K562 (cell line): ENCODE measurements around the gene CWC22. TPM values are rescaled to one million over a fixed set of nuclear protein-coding genes. Genes with fewer than 3 reads are reported as not detected.

ENCODE experiments used
- ATAC-seq: fragments of 200-7000 bp; cut with Tn5 transposase; 3 replicates; pipeline ENCODE4 v1.9.1; 2020; ENCODE audit warnings: moderate library complexity
- BruUV-seq: library from RNA; stranded (reverse); fragments of 400-500 nt; replicated peaks from 2 replicates; lab custom pipeline; 2021; lab: Mats Ljungman, UMichigan
- CTCF ChIA-PET: fragments of 300-600 bp; formaldehyde crosslinking; extraction: SDS; loops from one replicate; lab custom pipeline; 2021; ENCODE audit warnings: low intra/inter-chr PET ratio; lab: Yijun Ruan, JAX
- POLR2A ChIA-PET: fragments of 300-600, 350-650 bp; sonication (Branson Sonifier 250); formaldehyde crosslinking; extraction: SDS; loops from one replicate; lab custom pipeline; 2021; ENCODE audit warnings: antibody characterized with exemption, inconsistent platforms; lab: Yijun Ruan, JAX
- DNase-seq, 4 experiments: peaks; one replicate each; pipeline versions ENCODE4 v3.0.0 to v3.0.0-alpha.2; 2011 to 2018; ENCODE audit warnings: low spot score in 3 of 4, mixed read lengths in 3 of 4; ENCODE audit errors: extremely low read depth in 1 of 4
- FAIRE-seq: peaks from 2 replicates; lab custom pipeline; 2011; peaks lifted over from hg19 to GRCh38; lab: Jason Lieb, UNC
- H2AFZ ChIP-seq: 2 replicates; pipeline ENCODE4 v1.6.0; 2011; ENCODE audit warnings: low read depth, low read length, control low read depth, inconsistent platforms
- H3K27ac ChIP-seq: fragments of 200-600 bp; 3 replicates; pipeline ENCODE4 v1.8.0; 2011; ENCODE audit warnings: low read depth, mild to moderate bottlenecking, control low read depth, inconsistent platforms, low read length, moderate library complexity, mixed read lengths; ENCODE audit errors: extremely low read depth
- H3K27me3 ChIP-seq, 2 experiments: fragments of 300-600 bp in 1 of 2; 2 replicates in 1 of 2; 3 replicates in 1 of 2; pipeline versions ENCODE4 v1.6.0 to v1.8.0; 2011; ENCODE audit warnings: inconsistent platforms in 2 of 2, low read length in 2 of 2, mild to moderate bottlenecking in 1 of 2, mixed read lengths in 1 of 2, moderate library complexity in 1 of 2; ENCODE audit not compliant: control insufficient read depth in 2 of 2, insufficient read depth in 2 of 2
- H3K36me3 ChIP-seq: fragments of 300-600 bp; 3 replicates; pipeline ENCODE4 v1.8.0; 2011; ENCODE audit warnings: mild to moderate bottlenecking, low read length, inconsistent platforms; ENCODE audit not compliant: control insufficient read depth, insufficient read depth
- H3K4me1 ChIP-seq, 2 experiments: fragments of 200-600 bp in 1 of 2; replicated peaks in 1 of 2; 2 replicates in 1 of 2; 3 replicates in 1 of 2; pipeline versions ENCODE4 v1.5.1 to v1.8.0; 2011; ENCODE audit warnings: inconsistent platforms in 2 of 2, low read length in 2 of 2, mild to moderate bottlenecking in 1 of 2, mixed read lengths in 1 of 2, moderate library complexity in 1 of 2; ENCODE audit not compliant: control insufficient read depth in 2 of 2, insufficient read depth in 2 of 2
- H3K4me2 ChIP-seq: 2 replicates; pipeline ENCODE4 v1.6.1; 2011; ENCODE audit warnings: low read length, control low read depth, inconsistent platforms, mixed read lengths; ENCODE audit not compliant: insufficient read depth
- H3K4me3 ChIP-seq: fragments of 200-600 bp; sonication (generic), shearing (Covaris generic); 2 replicates; pipeline ENCODE4 v1.5.1; 2016; ENCODE audit warnings: control low read depth, inconsistent platforms
- H3K79me2 ChIP-seq: fragments of 200-600 bp; 3 replicates; pipeline ENCODE4 v1.8.0; 2011; ENCODE audit warnings: low read length, inconsistent platforms; ENCODE audit not compliant: control insufficient read depth, insufficient read depth
- H3K9ac ChIP-seq, 2 experiments: 2 replicates each; pipeline versions ENCODE4 v1.6.0 to v1.6.1; 2011; ENCODE audit warnings: low read depth in 2 of 2, low read length in 2 of 2, control low read depth in 1 of 2, inconsistent platforms in 1 of 2, mild to moderate bottlenecking in 1 of 2, mixed read lengths in 1 of 2; ENCODE audit not compliant: insufficient read depth in 1 of 2
- H3K9me1 ChIP-seq: one replicate; pipeline ENCODE4 v1.6.0; 2011; ENCODE audit warnings: inconsistent platforms, mild to moderate bottlenecking, low read length, moderate library complexity; ENCODE audit not compliant: control insufficient read depth, insufficient read depth
- H3K9me3 ChIP-seq: replicated peaks from 2 replicates; pipeline ENCODE4 v1.5.1; 2011; ENCODE audit warnings: low read depth, low read length, inconsistent platforms; ENCODE audit not compliant: control insufficient read depth, insufficient read depth
- H4K20me1 ChIP-seq: replicated peaks from 2 replicates; pipeline ENCODE4 v1.6.1; 2011; ENCODE audit warnings: low read length, inconsistent platforms, mixed read lengths; ENCODE audit not compliant: control insufficient read depth, insufficient read depth
- EZH2 ChIP-seq: IDR thresholded peaks from 2 replicates; pipeline ENCODE4 v1.6.1; 2012; ENCODE audit warnings: low read depth, mild to moderate bottlenecking, inconsistent platforms, low read length, borderline replicate concordance
- ZNF232 ChIP-seq: sonication (generic); formaldehyde crosslinking; IDR thresholded peaks from 2 replicates; pipeline ENCODE4 v1.8.0; 2022; ENCODE audit warnings: mild to moderate bottlenecking, missing genetic modification reagents
- ZNF584 ChIP-seq: fragments of 200-800 bp; sonication (Bioruptor generic); IDR thresholded peaks from 2 replicates; pipeline ENCODE4 v1.6.1; 2016; ENCODE audit warnings: low read depth, mild to moderate bottlenecking, missing genetic modification characterization, missing compliant biosample characterization
- ZNF766 ChIP-seq: fragments of 200-800 bp; sonication (Bioruptor generic); conservative IDR thresholded peaks from 2 replicates; pipeline ENCODE4 v1.6.1; 2016; ENCODE audit warnings: missing genetic modification characterization, missing compliant biosample characterization
- WGBS: fragments of 100-300 bp; shearing (Covaris generic); methylation state at CpG from one replicate; pipeline ENCODE4 v1.1.6; 2016; ENCODE audit warnings: low coverage, mixed read lengths; ENCODE audit not compliant: insufficient coverage; ENCODE audit errors: missing lambda C conversion rate; 5-methylcytosine and 5-hydroxymethylcytosine counted together
- in situ Hi-C: fragments of 300-500 bp; cut with MboI; formaldehyde crosslinking; loops from 4 replicates; pipeline ENCODE4 v1.15.0; 2018; ENCODE audit warnings: inconsistent platforms, mixed read lengths
- intact Hi-C: fragments of 100-400 bp; cut with micrococcal nuclease; formaldehyde crosslinking; loops from 2 replicates; pipeline ENCODE4 v1.14.2; 2022
- polyA plus RNA-seq, 8 experiments: library from polyadenylated mRNA; depleted of rRNA in 4 of 8; stranded (reverse) in 5 of 8; unstranded in 3 of 8; fragments of >200 nt; fragmentation: Nextera tagmentation in 2 of 8; fragmentation: Illumina TruSeq in 1 of 8; extraction: Ambion mirVana in 2 of 8; extraction: Trizol in 1 of 8; gene quantifications; 2 replicates each; pipeline versions ENCODE4 v1.2.1 to v1.2.3, GENCODE V29; 2011 to 2014; ENCODE audit warnings: inconsistent platforms in 1 of 8, missing spikeins in 1 of 8
- total RNA-seq, 7 experiments: library from RNA; depleted of rRNA in 6 of 7; stranded (reverse); fragments of >200 nt in 6 of 7; fragmentation: Illumina TruSeq in 2 of 7; extraction: Trizol in 2 of 7; gene quantifications; 2 replicates each; pipeline versions ENCODE4 v1.2.1 to v1.2.3, GENCODE V29; 2011 to 2021; ENCODE audit warnings: low replicate concordance in 1 of 7
- TF ChIP-seq, protein P1 (sequence below): fragments of 200-800 bp; sonication (Bioruptor generic); IDR thresholded peaks from 2 replicates; pipeline ENCODE4 v1.6.1; 2017; ENCODE audit warnings: missing genetic modification characterization, missing compliant biosample characterization
- TF ChIP-seq, protein P2 (sequence below): sonication (generic); formaldehyde crosslinking; IDR thresholded peaks from 2 replicates; pipeline ENCODE4 v1.8.1; 2023; ENCODE audit warnings: mild to moderate bottlenecking, missing genetic modification reagents
- TF ChIP-seq, protein P3 (sequence below): fragments of 450-650 bp; IDR thresholded peaks from 2 replicates; pipeline ENCODE4 v1.6.1; 2016; ENCODE audit warnings: mild to moderate bottlenecking, moderate library complexity

Gene CWC22
- total and polyA plus RNA-seq, 9 of the 15 experiments (the other 6 are each of a cell fraction or from before 2014, with no cell fraction given) = 14.5 to 54.2 (median 36.7) TPM

DNA sequence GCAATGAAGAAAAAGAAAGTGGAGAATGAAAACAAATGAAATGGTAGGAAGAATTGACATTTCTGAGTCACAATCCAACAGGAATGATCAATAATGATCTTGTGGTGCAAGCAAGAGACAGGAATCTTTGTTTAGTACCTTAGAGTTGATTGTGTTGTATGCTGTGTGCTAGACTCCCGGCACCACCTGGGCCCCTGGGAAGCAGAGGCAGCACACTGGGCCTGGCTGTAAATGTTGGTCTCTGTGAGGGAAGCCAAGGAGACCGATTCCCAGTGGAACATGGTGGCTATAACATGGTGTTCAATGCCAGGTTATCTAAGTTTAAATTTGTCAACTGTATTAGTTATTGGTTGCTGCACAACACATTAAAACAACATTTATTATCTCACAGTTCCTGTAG, 9.8 kb upstream of the CWC22 start:
- no peak for DNase-seq
- Histone ChIP-seq H3K9me3 (no peaks in the 10 kb centered on the region), H4K20me1 (no peaks in the 10 kb centered on the region), H3K4me2 (no peak overlapping the region), H3K9me1 (no peaks in the 10 kb centered on the region), H3K4me1 (no peaks in the 10 kb centered on the region; a peak in 1 of 5 replicates), H3K36me3 (no peaks in the 10 kb centered on the region), H3K79me2 (no peaks in the 10 kb centered on the region), H3K4me3 (no peak overlapping the region), H3K27ac (no peak overlapping the region), H3K27me3 (no peaks in the 10 kb centered on the region), H3K9ac (no peak overlapping the region), H2AFZ (peak overlapping the region; percentile 10; the same call in 1 of the 2 replicates)
- POLR2A ChIA-PET = interaction anchor here (1.3 kb wide), 1 partner anchor 10 kb away, joined by 8 read pairs; the partner anchor contains the start of gene CWC22
- 5% methylated on average over 2 of the region's 2 CpGs for WGBS
- intact Hi-C loops (no loop called here), in situ Hi-C loops (no loop called here)
- ATAC-seq = peak; percentile 46
- FAIRE-seq = no peak
- CTCF ChIA-PET = no interaction called here
- BruUV-seq = no TSS peak
- TF ChIP-seq, protein P1, sequence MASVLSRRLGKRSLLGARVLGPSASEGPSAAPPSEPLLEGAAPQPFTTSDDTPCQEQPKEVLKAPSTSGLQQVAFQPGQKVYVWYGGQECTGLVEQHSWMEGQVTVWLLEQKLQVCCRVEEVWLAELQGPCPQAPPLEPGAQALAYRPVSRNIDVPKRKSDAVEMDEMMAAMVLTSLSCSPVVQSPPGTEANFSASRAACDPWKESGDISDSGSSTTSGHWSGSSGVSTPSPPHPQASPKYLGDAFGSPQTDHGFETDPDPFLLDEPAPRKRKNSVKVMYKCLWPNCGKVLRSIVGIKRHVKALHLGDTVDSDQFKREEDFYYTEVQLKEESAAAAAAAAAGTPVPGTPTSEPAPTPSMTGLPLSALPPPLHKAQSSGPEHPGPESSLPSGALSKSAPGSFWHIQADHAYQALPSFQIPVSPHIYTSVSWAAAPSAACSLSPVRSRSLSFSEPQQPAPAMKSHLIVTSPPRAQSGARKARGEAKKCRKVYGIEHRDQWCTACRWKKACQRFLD (CRISPR knock-in tag) = 0 out of 2 replicates have a peak, but pooled peaks have one; percentile 51
- peak; percentile 42; the same call in 1 of the 2 replicates for TF ChIP-seq ZNF584 (CRISPR knock-in tag)
- TF ChIP-seq EZH2 = no peak
- TF ChIP-seq, protein P2, sequence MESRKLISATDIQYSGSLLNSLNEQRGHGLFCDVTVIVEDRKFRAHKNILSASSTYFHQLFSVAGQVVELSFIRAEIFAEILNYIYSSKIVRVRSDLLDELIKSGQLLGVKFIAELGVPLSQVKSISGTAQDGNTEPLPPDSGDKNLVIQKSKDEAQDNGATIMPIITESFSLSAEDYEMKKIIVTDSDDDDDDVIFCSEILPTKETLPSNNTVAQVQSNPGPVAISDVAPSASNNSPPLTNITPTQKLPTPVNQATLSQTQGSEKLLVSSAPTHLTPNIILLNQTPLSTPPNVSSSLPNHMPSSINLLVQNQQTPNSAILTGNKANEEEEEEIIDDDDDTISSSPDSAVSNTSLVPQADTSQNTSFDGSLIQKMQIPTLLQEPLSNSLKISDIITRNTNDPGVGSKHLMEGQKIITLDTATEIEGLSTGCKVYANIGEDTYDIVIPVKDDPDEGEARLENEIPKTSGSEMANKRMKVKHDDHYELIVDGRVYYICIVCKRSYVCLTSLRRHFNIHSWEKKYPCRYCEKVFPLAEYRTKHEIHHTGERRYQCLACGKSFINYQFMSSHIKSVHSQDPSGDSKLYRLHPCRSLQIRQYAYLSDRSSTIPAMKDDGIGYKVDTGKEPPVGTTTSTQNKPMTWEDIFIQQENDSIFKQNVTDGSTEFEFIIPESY (CRISPR knock-in tag) = no peak
- TF ChIP-seq, protein P3, sequence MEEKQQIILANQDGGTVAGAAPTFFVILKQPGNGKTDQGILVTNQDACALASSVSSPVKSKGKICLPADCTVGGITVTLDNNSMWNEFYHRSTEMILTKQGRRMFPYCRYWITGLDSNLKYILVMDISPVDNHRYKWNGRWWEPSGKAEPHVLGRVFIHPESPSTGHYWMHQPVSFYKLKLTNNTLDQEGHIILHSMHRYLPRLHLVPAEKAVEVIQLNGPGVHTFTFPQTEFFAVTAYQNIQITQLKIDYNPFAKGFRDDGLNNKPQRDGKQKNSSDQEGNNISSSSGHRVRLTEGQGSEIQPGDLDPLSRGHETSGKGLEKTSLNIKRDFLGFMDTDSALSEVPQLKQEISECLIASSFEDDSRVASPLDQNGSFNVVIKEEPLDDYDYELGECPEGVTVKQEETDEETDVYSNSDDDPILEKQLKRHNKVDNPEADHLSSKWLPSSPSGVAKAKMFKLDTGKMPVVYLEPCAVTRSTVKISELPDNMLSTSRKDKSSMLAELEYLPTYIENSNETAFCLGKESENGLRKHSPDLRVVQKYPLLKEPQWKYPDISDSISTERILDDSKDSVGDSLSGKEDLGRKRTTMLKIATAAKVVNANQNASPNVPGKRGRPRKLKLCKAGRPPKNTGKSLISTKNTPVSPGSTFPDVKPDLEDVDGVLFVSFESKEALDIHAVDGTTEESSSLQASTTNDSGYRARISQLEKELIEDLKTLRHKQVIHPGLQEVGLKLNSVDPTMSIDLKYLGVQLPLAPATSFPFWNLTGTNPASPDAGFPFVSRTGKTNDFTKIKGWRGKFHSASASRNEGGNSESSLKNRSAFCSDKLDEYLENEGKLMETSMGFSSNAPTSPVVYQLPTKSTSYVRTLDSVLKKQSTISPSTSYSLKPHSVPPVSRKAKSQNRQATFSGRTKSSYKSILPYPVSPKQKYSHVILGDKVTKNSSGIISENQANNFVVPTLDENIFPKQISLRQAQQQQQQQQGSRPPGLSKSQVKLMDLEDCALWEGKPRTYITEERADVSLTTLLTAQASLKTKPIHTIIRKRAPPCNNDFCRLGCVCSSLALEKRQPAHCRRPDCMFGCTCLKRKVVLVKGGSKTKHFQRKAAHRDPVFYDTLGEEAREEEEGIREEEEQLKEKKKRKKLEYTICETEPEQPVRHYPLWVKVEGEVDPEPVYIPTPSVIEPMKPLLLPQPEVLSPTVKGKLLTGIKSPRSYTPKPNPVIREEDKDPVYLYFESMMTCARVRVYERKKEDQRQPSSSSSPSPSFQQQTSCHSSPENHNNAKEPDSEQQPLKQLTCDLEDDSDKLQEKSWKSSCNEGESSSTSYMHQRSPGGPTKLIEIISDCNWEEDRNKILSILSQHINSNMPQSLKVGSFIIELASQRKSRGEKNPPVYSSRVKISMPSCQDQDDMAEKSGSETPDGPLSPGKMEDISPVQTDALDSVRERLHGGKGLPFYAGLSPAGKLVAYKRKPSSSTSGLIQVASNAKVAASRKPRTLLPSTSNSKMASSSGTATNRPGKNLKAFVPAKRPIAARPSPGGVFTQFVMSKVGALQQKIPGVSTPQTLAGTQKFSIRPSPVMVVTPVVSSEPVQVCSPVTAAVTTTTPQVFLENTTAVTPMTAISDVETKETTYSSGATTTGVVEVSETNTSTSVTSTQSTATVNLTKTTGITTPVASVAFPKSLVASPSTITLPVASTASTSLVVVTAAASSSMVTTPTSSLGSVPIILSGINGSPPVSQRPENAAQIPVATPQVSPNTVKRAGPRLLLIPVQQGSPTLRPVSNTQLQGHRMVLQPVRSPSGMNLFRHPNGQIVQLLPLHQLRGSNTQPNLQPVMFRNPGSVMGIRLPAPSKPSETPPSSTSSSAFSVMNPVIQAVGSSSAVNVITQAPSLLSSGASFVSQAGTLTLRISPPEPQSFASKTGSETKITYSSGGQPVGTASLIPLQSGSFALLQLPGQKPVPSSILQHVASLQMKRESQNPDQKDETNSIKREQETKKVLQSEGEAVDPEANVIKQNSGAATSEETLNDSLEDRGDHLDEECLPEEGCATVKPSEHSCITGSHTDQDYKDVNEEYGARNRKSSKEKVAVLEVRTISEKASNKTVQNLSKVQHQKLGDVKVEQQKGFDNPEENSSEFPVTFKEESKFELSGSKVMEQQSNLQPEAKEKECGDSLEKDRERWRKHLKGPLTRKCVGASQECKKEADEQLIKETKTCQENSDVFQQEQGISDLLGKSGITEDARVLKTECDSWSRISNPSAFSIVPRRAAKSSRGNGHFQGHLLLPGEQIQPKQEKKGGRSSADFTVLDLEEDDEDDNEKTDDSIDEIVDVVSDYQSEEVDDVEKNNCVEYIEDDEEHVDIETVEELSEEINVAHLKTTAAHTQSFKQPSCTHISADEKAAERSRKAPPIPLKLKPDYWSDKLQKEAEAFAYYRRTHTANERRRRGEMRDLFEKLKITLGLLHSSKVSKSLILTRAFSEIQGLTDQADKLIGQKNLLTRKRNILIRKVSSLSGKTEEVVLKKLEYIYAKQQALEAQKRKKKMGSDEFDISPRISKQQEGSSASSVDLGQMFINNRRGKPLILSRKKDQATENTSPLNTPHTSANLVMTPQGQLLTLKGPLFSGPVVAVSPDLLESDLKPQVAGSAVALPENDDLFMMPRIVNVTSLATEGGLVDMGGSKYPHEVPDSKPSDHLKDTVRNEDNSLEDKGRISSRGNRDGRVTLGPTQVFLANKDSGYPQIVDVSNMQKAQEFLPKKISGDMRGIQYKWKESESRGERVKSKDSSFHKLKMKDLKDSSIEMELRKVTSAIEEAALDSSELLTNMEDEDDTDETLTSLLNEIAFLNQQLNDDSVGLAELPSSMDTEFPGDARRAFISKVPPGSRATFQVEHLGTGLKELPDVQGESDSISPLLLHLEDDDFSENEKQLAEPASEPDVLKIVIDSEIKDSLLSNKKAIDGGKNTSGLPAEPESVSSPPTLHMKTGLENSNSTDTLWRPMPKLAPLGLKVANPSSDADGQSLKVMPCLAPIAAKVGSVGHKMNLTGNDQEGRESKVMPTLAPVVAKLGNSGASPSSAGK = no peak
- TF ChIP-seq ZNF232 (CRISPR knock-in tag) = no peak
- TF ChIP-seq ZNF766 = 0 out of 2 replicates have a peak, but pooled peaks have one; percentile 15
